HEK293 (cell line): ENCODE results near the gene DUSP1.

Experiments
- GLIS1 ChIP-seq: fragments of 450-650 bp; formaldehyde crosslinking; IDR thresholded peaks from 2 replicates; pipeline ENCODE4 v1.5.1; 2016; ENCODE audit warnings: missing biosample characterization, missing genetic modification characterization
- KLF10 ChIP-seq: fragments of 450-650 bp; IDR thresholded peaks from 2 replicates; pipeline ENCODE4 v1.5.1; 2018; ENCODE audit warnings: missing biosample characterization, mild to moderate bottlenecking, missing genetic modification characterization
- KLF17 ChIP-seq: fragments of 450-650 bp; formaldehyde crosslinking; IDR thresholded peaks from 2 replicates; pipeline ENCODE4 v1.5.1; 2016; ENCODE audit warnings: missing biosample characterization, missing genetic modification characterization
- SALL2 ChIP-seq: fragments of 450-650 bp; formaldehyde crosslinking; IDR thresholded peaks from 2 replicates; pipeline ENCODE4 v1.5.0; 2017; ENCODE audit warnings: missing biosample characterization, mild to moderate bottlenecking, missing genetic modification characterization, borderline replicate concordance
- SETDB1 ChIP-seq: IDR thresholded peaks from one replicate; pipeline ENCODE4 v1.6.1; 2017; ENCODE audit warnings: mild to moderate bottlenecking, low read length, moderate library complexity, mixed read lengths; ENCODE audit not compliant: insufficient read length
- YY2 ChIP-seq: fragments of 450-650 bp; formaldehyde crosslinking; IDR thresholded peaks from 2 replicates; pipeline ENCODE4 v1.5.1; 2016; ENCODE audit warnings: missing biosample characterization, missing genetic modification characterization
- ZIC2 ChIP-seq: fragments of 450-650 bp; formaldehyde crosslinking; IDR thresholded peaks from 2 replicates; pipeline ENCODE4 v1.5.1; 2016; ENCODE audit warnings: missing biosample characterization, missing genetic modification characterization
- ZNF112 ChIP-seq: fragments of 450-650 bp; formaldehyde crosslinking; IDR thresholded peaks from 2 replicates; pipeline ENCODE4 v1.5.0; 2017; ENCODE audit warnings: missing biosample characterization, missing genetic modification characterization
- ZNF140 ChIP-seq: fragments of 450-650 bp; formaldehyde crosslinking; IDR thresholded peaks from 2 replicates; pipeline ENCODE4 v1.5.1; 2016; ENCODE audit warnings: missing biosample characterization, missing genetic modification characterization
- ZNF146 ChIP-seq: fragments of 450-650 bp; formaldehyde crosslinking; IDR thresholded peaks from 2 replicates; pipeline ENCODE4 v1.5.1; 2016; ENCODE audit warnings: missing biosample characterization, missing genetic modification characterization
- ZNF148 ChIP-seq: fragments of 450-650 bp; formaldehyde crosslinking; IDR thresholded peaks from 2 replicates; pipeline ENCODE4 v1.5.0; 2017; ENCODE audit warnings: missing biosample characterization, missing genetic modification characterization, borderline replicate concordance
- ZNF155 ChIP-seq: fragments of 450-650 bp; formaldehyde crosslinking; IDR thresholded peaks from 2 replicates; pipeline ENCODE4 v1.5.1; 2016; ENCODE audit warnings: missing biosample characterization, missing genetic modification characterization
- ZNF223 ChIP-seq: fragments of 450-650 bp; formaldehyde crosslinking; IDR thresholded peaks from 2 replicates; pipeline ENCODE4 v1.5.1; 2016; ENCODE audit warnings: missing biosample characterization, missing genetic modification characterization
- ZNF23 ChIP-seq: fragments of 450-650 bp; formaldehyde crosslinking; IDR thresholded peaks from 2 replicates; pipeline ENCODE4 v1.5.1; 2016; ENCODE audit warnings: missing biosample characterization, missing genetic modification characterization, borderline replicate concordance
- ZNF280C ChIP-seq: fragments of 450-650 bp; formaldehyde crosslinking; IDR thresholded peaks from 2 replicates; pipeline ENCODE4 v1.5.1; 2016; ENCODE audit warnings: missing biosample characterization, missing genetic modification characterization
- ZNF324 ChIP-seq: fragments of 450-650 bp; formaldehyde crosslinking; IDR thresholded peaks from 2 replicates; pipeline ENCODE4 v1.5.1; 2016; ENCODE audit warnings: missing biosample characterization, missing genetic modification characterization
- ZNF362 ChIP-seq: fragments of 450-650 bp; formaldehyde crosslinking; IDR thresholded peaks from 2 replicates; pipeline ENCODE4 v1.5.1; 2016; ENCODE audit warnings: missing biosample characterization, missing genetic modification characterization
- ZNF488 ChIP-seq: fragments of 450-650 bp; formaldehyde crosslinking; IDR thresholded peaks from 2 replicates; pipeline ENCODE4 v1.5.1; 2016; ENCODE audit warnings: missing biosample characterization, missing genetic modification characterization
- ZNF510 ChIP-seq: fragments of 450-650 bp; formaldehyde crosslinking; IDR thresholded peaks from 2 replicates; pipeline ENCODE4 v1.5.1; 2018; ENCODE audit warnings: mild to moderate bottlenecking, missing genetic modification characterization, missing biosample characterization; ENCODE audit not compliant: insufficient replicate concordance
- ZNF514 ChIP-seq: fragments of 450-650 bp; formaldehyde crosslinking; IDR thresholded peaks from 2 replicates; pipeline ENCODE4 v1.5.1; 2016; ENCODE audit warnings: missing biosample characterization, missing genetic modification characterization
- ZNF561 ChIP-seq: fragments of 450-650 bp; IDR thresholded peaks from 2 replicates; pipeline ENCODE4 v1.5.1; 2018; ENCODE audit warnings: missing biosample characterization, missing genetic modification characterization, borderline replicate concordance
- ZNF571 ChIP-seq: fragments of 450-650 bp; formaldehyde crosslinking; IDR thresholded peaks from 2 replicates; pipeline ENCODE4 v1.5.0; 2017; ENCODE audit warnings: missing biosample characterization, missing genetic modification characterization
- ZNF596 ChIP-seq: fragments of 450-650 bp; IDR thresholded peaks from 2 replicates; pipeline ENCODE4 v1.5.0; 2018; ENCODE audit warnings: missing biosample characterization, mild to moderate bottlenecking, missing genetic modification characterization, moderate library complexity
- ZNF623 ChIP-seq: fragments of 450-650 bp; formaldehyde crosslinking; IDR thresholded peaks from 2 replicates; pipeline ENCODE4 v1.5.1; 2016; ENCODE audit warnings: missing biosample characterization, missing genetic modification characterization
- ZNF639 ChIP-seq: fragments of 450-650 bp; formaldehyde crosslinking; IDR thresholded peaks from 2 replicates; pipeline ENCODE4 v1.5.1; 2016; ENCODE audit warnings: missing biosample characterization, missing genetic modification characterization
- ZNF658 ChIP-seq: fragments of 450-650 bp; formaldehyde crosslinking; IDR thresholded peaks from 2 replicates; pipeline ENCODE4; 2016; ENCODE audit warnings: missing biosample characterization, missing genetic modification characterization
- ZNF660 ChIP-seq: fragments of 450-650 bp; IDR thresholded peaks from 2 replicates; pipeline ENCODE4 v1.5.1; 2018; ENCODE audit warnings: missing biosample characterization, mild to moderate bottlenecking, missing genetic modification characterization
- ZNF701 ChIP-seq: fragments of 450-650 bp; formaldehyde crosslinking; IDR thresholded peaks from 2 replicates; pipeline ENCODE4 v1.5.1; 2016; ENCODE audit warnings: missing biosample characterization, missing genetic modification characterization
- ZNF768 ChIP-seq: fragments of 450-650 bp; formaldehyde crosslinking; IDR thresholded peaks from 2 replicates; pipeline ENCODE4 v1.5.1; 2018; ENCODE audit warnings: missing biosample characterization, mild to moderate bottlenecking, missing genetic modification characterization
- ZNF776 ChIP-seq: fragments of 450-650 bp; formaldehyde crosslinking; IDR thresholded peaks from 2 replicates; pipeline ENCODE4 v1.5.0; 2017; ENCODE audit warnings: missing biosample characterization, missing genetic modification characterization, borderline replicate concordance
- ZNF785 ChIP-seq: fragments of 450-650 bp; formaldehyde crosslinking; IDR thresholded peaks from 2 replicates; pipeline ENCODE4 v1.5.1; 2016; ENCODE audit warnings: missing biosample characterization, missing genetic modification characterization
- ZNF837 ChIP-seq: fragments of 450-650 bp; formaldehyde crosslinking; IDR thresholded peaks from 2 replicates; pipeline ENCODE4 v1.5.1; 2016; ENCODE audit warnings: missing biosample characterization, missing genetic modification characterization

Gene DUSP1

GRCh38 chr5:172765766-172766286 is 5.2 kb downstream of the DUSP1 start (continued):
- no peak for TF ChIP-seq ZNF561 (tag by site-specific recombination)
- TF ChIP-seq ZNF324: peak; percentile 47; the same call in 1 of the 2 replicates
- no peak for TF ChIP-seq GLIS1 (tag by site-specific recombination)
- TF ChIP-seq ZNF362 (tag by site-specific recombination): no peak
- TF ChIP-seq ZNF112: no peak
- TF ChIP-seq ZNF514 (tag by site-specific recombination): no peak
- no peak for TF ChIP-seq ZNF280C (tag by site-specific recombination)
- TF ChIP-seq ZNF837 (tag by site-specific recombination): no peak
- no peak for TF ChIP-seq ZIC2 (tag by site-specific recombination)
- no peak for TF ChIP-seq ZNF146
- TF ChIP-seq SETDB1: no peak
- no peak for TF ChIP-seq ZNF660
- TF ChIP-seq ZNF155: no peak
- TF ChIP-seq SALL2 (tag by site-specific recombination): no peak
- TF ChIP-seq KLF17: no peak
- no peak for TF ChIP-seq ZNF785 (tag by site-specific recombination)
- no peak for TF ChIP-seq ZNF488 (tag by site-specific recombination)
- TF ChIP-seq ZNF768 (tag by site-specific recombination): no peak
- TF ChIP-seq ZNF596 (tag by site-specific recombination): 0 out of 2 replicates have a peak, but pooled peaks have one; percentile 52
- no peak for TF ChIP-seq ZNF148
- no peak for TF ChIP-seq ZNF223
- TF ChIP-seq ZNF510: no peak
- TF ChIP-seq ZNF658 (tag by site-specific recombination): no peak
- no peak for TF ChIP-seq ZNF701
- TF ChIP-seq ZNF140 (tag by site-specific recombination): no peak
- peak; percentile 56; the same call in 1 of the 2 replicates for TF ChIP-seq ZNF639
- TF ChIP-seq KLF10 (tag by site-specific recombination): no peak; the same call in 1 of the 2 replicates
- TF ChIP-seq YY2 (tag by site-specific recombination): no peak
- peak; percentile 16; the same call in 1 of the 2 replicates for TF ChIP-seq ZNF623 (tag by site-specific recombination)
- TF ChIP-seq ZNF23: no peak
- no peak for TF ChIP-seq ZNF776 (tag by site-specific recombination)
- no peak for TF ChIP-seq ZNF571 (tag by site-specific recombination)
